Adrenal gland (tissue), 5 donors: ENCODE measurements around the gene PRAMEF8.
"Not testable (repeated sequence)": the region's sequence is repeated elsewhere in the genome, so short reads cannot be mapped to it uniquely, and the experiment has no call there.

Source experiments
- POLR2A ChIP-seq, 2 donors: fragments of 450-650 bp; IDR thresholded peaks; one replicate each; pipeline ENCODE4 v1.6.1; 2017; ENCODE audit warnings: antibody characterized with exemption in 2 of 2, mild to moderate bottlenecking in 2 of 2, moderate library complexity in 1 of 2
- TF ChIP-seq, protein P1 (sequence below), 6 experiments: fragments of 450-650 bp in 4 of 6; fragments of 200-600 bp in 2 of 6; sonication (generic) in 1 of 6; IDR thresholded peaks; 1 replicate in 5 of 6; 2 replicates in 1 of 6; pipeline versions ENCODE4 v1.5.1 to v1.8.0; 2016 to 2021; ENCODE audit warnings: antibody characterized with exemption in 6 of 6, mild to moderate bottlenecking in 2 of 6, moderate library complexity in 1 of 6
- donor health status: DM: no; HTN: no; CAD: no.

DNA sequence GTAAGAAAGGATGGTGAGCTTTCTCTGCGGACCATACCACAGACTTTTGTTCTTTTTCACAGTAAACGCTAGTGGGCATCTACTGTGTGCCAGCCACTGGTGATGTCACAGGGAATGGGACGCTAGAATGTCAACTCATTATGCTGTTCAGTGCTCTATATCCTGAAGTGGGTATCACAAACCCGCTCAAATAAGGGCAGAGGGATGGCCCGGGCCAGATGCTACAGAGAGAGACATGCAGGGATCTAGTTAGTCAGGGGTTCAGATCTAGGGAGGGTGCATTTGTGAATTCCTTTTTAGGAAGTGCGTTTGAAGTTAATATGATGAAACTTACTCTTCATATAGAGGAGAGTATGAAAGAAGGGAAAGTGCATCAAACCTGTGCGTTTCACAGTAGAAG lies 37.8 kb downstream of the PRAMEF8 start:
- TF ChIP-seq, protein P1, sequence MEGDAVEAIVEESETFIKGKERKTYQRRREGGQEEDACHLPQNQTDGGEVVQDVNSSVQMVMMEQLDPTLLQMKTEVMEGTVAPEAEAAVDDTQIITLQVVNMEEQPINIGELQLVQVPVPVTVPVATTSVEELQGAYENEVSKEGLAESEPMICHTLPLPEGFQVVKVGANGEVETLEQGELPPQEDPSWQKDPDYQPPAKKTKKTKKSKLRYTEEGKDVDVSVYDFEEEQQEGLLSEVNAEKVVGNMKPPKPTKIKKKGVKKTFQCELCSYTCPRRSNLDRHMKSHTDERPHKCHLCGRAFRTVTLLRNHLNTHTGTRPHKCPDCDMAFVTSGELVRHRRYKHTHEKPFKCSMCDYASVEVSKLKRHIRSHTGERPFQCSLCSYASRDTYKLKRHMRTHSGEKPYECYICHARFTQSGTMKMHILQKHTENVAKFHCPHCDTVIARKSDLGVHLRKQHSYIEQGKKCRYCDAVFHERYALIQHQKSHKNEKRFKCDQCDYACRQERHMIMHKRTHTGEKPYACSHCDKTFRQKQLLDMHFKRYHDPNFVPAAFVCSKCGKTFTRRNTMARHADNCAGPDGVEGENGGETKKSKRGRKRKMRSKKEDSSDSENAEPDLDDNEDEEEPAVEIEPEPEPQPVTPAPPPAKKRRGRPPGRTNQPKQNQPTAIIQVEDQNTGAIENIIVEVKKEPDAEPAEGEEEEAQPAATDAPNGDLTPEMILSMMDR (IDR thresholded peaks at IDR 0.05), result not testable (repeated sequence)
- not testable (repeated sequence) for TF ChIP-seq POLR2A (IDR thresholded peaks at IDR 0.05)
